ENCODE measurements around the gene HES3. TPM values are rescaled to one million over a fixed set of nuclear protein-coding genes. Genes with fewer than 3 reads are reported as not detected.

Gene HES3
- total RNA-seq, 1 donor from 2014 or later = not detected

DNA sequence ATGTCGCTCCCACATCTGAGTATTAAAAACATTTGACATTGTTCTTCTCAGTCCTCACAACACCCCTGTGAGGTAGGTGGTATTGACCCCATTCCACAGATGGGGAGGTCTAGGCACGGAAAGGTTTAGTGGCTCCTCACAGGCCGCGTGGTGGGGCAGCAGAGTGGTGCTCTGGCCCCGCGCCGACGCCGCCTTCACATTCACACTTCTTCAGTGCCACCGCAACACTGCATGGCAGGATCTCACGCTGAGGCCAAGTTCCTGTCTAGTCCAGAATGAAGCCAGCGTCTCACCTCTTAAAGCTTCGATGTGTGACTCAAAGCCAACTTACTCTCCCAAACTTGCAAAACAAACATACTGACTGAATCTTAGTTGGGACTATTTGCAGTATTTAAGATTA, 20.4 kb upstream of the HES3 start:
- Mint-ChIP-seq H3K27ac (no peak overlapping the region), H3K4me1 (peaks cover 10% of the 10 kb centered on the region), H3K36me3 (peaks cover 36% of the 10 kb centered on the region), H3K9me3 (no peaks in the 10 kb centered on the region), H3K27me3 (ENCODE audit: low read depth) (no peaks in the 10 kb centered on the region), H3K4me3 (no peak overlapping the region)
- DNase-seq (ENCODE audit: low spot score in 2 of 2, unreplicated experiment in 2 of 2) = no peak
- TF ChIP-seq, protein P1, sequence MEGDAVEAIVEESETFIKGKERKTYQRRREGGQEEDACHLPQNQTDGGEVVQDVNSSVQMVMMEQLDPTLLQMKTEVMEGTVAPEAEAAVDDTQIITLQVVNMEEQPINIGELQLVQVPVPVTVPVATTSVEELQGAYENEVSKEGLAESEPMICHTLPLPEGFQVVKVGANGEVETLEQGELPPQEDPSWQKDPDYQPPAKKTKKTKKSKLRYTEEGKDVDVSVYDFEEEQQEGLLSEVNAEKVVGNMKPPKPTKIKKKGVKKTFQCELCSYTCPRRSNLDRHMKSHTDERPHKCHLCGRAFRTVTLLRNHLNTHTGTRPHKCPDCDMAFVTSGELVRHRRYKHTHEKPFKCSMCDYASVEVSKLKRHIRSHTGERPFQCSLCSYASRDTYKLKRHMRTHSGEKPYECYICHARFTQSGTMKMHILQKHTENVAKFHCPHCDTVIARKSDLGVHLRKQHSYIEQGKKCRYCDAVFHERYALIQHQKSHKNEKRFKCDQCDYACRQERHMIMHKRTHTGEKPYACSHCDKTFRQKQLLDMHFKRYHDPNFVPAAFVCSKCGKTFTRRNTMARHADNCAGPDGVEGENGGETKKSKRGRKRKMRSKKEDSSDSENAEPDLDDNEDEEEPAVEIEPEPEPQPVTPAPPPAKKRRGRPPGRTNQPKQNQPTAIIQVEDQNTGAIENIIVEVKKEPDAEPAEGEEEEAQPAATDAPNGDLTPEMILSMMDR (IDR thresholded peaks at IDR 0.05; ENCODE audit: unreplicated experiment) = no peak

GRCh38 chr1:6224718-6225117, 19.3 kb upstream of the HES3 start:
- H3K4me1 Mint-ChIP-seq = peaks cover 10% of the 10 kb centered on the region
- TF ChIP-seq, protein P1 (IDR thresholded peaks at IDR 0.05; ENCODE audit: unreplicated experiment) = no peak
- no peaks in the 10 kb centered on the region for H3K9me3 Mint-ChIP-seq
- H3K27me3 Mint-ChIP-seq (ENCODE audit: low read depth) = no peaks in the 10 kb centered on the region
- no peak overlapping the region for H3K4me3 Mint-ChIP-seq
- no peak overlapping the region for H3K27ac Mint-ChIP-seq
- peaks cover 34% of the 10 kb centered on the region for H3K36me3 Mint-ChIP-seq
- no peak for DNase-seq (ENCODE audit: low spot score in 2 of 2, unreplicated experiment in 2 of 2)

GRCh38 chr1:6225651-6226050, 18.3 kb upstream of the HES3 start:
- no peaks in the 10 kb centered on the region for H3K27me3 Mint-ChIP-seq (ENCODE audit: low read depth)
- TF ChIP-seq, protein P1 (IDR thresholded peaks at IDR 0.05; ENCODE audit: unreplicated experiment) = no peak
- H3K36me3 Mint-ChIP-seq = peaks cover 29% of the 10 kb centered on the region
- DNase-seq (ENCODE audit: low spot score in 2 of 2, unreplicated experiment in 2 of 2) = no peak
- no peak overlapping the region for H3K4me3 Mint-ChIP-seq
- peak overlapping the region; percentile 69 for H3K27ac Mint-ChIP-seq
- H3K9me3 Mint-ChIP-seq = no peaks in the 10 kb centered on the region
- H3K4me1 Mint-ChIP-seq = peaks cover 3% of the 10 kb centered on the region

DNA sequence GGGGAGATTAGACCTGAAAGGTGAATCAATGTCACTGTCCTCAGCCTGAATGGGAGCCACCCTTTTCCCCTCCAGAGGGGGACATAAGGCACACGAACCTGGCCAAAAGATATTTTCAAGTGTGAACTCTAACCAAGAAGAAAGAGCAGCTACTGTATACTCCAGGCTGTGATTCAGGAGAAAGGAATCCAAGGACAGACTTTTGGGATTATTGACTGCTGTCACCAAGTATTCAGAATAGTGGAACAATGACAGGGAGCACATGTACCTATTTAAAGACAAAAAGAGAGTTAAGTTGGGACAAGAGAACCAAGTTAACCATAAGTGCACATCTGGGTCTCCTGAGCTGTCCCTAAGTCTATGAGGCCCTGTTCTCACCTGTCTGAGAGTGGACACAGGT, 10.6 kb upstream of the HES3 start:
- Mint-ChIP-seq H3K27me3 (ENCODE audit: low read depth) (peaks cover 12% of the 10 kb centered on the region), H3K27ac (no peak overlapping the region), H3K4me3 (no peak overlapping the region), H3K4me1 (peaks cover 11% of the 10 kb centered on the region), H3K9me3 (no peaks in the 10 kb centered on the region), H3K36me3 (peaks cover 8% of the 10 kb centered on the region)
- no peak for DNase-seq (ENCODE audit: low spot score in 2 of 2, unreplicated experiment in 2 of 2)
- TF ChIP-seq, protein P1 (IDR thresholded peaks at IDR 0.05; ENCODE audit: unreplicated experiment) = no peak

DNA sequence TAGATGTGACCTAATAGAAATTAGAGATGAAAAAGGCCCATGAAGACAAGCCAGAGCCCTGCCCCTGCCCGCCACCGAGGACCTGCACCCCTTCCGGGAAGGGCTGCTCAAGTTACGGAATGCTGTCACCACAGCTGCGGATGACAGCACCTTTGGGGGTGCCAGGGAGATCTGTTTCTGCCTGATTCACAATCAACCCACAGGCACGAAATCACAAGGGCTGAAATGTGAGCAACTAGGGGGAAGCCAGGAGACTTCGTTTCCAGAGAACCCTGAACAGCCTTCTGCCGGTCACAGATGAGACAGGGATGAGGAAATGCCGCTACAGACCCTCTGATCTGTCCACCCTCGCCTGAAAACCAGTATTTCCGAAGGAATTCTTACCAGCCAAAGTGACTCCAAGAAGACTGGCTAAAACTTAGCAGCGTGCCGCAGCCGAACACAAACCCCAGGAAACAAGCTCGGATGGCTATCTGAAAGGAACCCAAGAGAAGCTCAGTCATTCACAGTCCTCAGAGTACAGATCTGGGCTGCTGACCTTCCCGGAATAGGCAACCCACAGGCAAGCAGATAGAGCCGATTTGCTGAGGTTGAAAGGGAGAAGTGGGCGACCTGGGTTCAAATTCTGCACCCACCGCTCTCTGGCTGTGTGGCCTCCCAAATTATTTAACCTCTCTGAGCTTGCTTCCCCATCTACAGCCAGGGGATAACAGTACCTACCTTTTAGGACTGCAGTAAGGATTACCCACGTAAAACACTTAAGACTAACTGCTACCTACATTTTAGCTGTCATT, 9.3 kb upstream of the HES3 start:
- TF ChIP-seq, protein P1 (IDR thresholded peaks at IDR 0.05; ENCODE audit: unreplicated experiment) = no peak
- Mint-ChIP-seq H3K27ac (peak overlapping the region; percentile 75), H3K36me3 (peaks cover 8% of the 10 kb centered on the region), H3K27me3 (ENCODE audit: low read depth) (peaks cover 25% of the 10 kb centered on the region), H3K4me1 (peaks cover 11% of the 10 kb centered on the region), H3K4me3 (peak overlapping the region; percentile 85), H3K9me3 (no peaks in the 10 kb centered on the region)
- no peak for DNase-seq (ENCODE audit: low spot score in 2 of 2, unreplicated experiment in 2 of 2)

Data from mesothelial cell of epicardium (in vitro differentiated cells).